Measurements from ENCODE around the gene MCMBP.

DNA sequence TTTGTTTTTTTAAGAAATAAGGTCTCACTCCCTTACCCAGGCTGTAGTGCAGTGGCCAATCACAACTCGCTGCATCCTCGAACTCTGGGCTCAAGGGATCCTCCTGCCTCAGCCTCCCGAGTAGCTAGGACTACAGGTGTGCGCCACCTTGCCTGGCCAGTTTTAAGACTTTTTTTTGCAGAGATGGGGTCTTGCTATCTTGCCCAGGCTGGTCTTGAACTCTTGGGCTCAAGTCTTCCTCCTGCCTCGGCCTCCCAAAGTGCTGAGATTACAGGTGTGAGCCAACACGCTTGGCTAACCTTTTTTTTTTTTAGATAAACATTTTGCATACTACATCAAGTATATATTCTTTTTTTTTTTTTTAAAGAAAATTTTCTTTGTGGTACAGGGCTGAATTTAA is 38.0 kb upstream of the MCMBP start:
- TF ChIP-seq, protein P1, sequence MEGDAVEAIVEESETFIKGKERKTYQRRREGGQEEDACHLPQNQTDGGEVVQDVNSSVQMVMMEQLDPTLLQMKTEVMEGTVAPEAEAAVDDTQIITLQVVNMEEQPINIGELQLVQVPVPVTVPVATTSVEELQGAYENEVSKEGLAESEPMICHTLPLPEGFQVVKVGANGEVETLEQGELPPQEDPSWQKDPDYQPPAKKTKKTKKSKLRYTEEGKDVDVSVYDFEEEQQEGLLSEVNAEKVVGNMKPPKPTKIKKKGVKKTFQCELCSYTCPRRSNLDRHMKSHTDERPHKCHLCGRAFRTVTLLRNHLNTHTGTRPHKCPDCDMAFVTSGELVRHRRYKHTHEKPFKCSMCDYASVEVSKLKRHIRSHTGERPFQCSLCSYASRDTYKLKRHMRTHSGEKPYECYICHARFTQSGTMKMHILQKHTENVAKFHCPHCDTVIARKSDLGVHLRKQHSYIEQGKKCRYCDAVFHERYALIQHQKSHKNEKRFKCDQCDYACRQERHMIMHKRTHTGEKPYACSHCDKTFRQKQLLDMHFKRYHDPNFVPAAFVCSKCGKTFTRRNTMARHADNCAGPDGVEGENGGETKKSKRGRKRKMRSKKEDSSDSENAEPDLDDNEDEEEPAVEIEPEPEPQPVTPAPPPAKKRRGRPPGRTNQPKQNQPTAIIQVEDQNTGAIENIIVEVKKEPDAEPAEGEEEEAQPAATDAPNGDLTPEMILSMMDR (IDR thresholded peaks at IDR 0.05) = no peak
- no peak for TF ChIP-seq POLR2A (IDR thresholded peaks at IDR 0.05)
- TF ChIP-seq EP300 (IDR thresholded peaks at IDR 0.05) = no peak
